ENCODE measurements around the gene THRB.
A peak's percentile ranks its signal among the peaks of the same experiment; 100 is the strongest.
"Not testable (repeated sequence)": the region's sequence is repeated elsewhere in the genome, so short reads cannot be mapped to it uniquely, and the experiment has no call there.

Gene THRB

DNA sequence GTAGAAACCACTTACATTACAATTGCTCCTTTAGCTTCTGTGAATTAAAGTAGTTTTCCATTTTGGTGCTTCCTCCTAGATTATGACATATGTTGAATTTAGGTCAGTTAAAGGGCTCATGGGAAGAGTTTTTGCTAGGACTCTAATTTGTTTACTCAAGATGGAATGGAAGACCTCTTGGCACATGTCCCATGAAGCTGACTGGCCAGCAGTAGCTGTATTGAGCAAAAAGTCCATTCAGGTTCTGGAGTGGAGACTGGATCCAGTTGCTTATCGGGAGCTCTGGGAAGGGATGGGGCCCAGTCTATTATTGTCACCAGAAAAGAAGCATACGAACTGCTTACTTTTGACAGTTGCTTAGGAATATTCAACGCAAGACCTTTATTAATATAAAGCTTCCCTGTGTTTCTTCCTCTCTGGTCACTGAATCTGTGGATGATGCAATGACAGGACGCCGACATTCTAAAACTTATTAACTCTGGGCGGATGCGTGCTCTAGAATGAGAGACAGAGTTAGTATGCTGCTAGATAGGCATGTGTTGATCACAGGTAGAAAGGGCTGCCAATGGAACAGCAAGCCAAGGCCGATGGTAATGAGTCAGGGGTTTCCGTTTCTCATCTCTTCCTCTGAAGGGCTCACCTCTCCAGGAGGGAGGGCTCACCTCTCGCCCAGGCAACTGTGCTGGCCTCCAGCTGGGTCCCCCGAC, 393.8 kb downstream of the THRB start:
- peaks cover 7% of the 10 kb centered on the region; the same call in 1 of the 2 replicates for H3K4me1 ChIP-seq (ENCODE audit: insufficient read depth, low read length)
- no peak overlapping the region for H3K9ac ChIP-seq (ENCODE audit: low read depth, low read length)

DNA sequence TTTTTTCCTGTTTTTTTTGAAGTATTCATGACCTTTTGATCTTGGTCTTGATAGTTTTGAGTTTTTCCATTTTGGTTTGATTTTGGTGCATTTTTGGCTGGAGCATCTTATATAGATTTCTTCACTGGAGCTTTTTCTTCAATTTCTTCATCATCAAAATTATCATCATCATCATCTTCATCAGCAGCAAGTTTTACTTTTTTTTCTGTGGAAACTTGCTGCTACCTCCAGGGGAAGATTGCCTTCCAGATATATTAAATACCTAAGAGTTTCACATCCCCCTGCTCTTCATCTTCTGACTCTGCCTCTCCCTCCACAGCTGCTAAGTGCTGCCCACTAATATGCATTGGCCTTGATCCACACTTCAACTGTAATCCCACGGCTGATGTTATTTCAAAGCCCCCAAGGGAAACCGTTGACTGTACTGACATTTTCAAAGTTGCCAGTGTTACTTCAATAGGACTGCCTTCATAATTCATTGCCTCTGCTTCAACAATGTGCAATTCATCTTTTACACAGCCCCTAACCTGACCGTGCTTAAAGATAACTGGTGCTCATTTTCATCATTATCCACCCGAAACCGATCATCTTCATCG, 397.9 kb downstream of the THRB start:
- no peaks in the 10 kb centered on the region for H3K9me3 ChIP-seq (ENCODE audit: control insufficient read depth, insufficient read depth, low read length)

More for the DNA sequence above, 393.8 kb downstream of the THRB start:
- Histone ChIP-seq H3K9me3 (ENCODE audit: control insufficient read depth, insufficient read depth, low read length) (no peaks in the 10 kb centered on the region), H3K36me3 (ENCODE audit: insufficient read depth, low read length) (no peaks in the 10 kb centered on the region)

DNA sequence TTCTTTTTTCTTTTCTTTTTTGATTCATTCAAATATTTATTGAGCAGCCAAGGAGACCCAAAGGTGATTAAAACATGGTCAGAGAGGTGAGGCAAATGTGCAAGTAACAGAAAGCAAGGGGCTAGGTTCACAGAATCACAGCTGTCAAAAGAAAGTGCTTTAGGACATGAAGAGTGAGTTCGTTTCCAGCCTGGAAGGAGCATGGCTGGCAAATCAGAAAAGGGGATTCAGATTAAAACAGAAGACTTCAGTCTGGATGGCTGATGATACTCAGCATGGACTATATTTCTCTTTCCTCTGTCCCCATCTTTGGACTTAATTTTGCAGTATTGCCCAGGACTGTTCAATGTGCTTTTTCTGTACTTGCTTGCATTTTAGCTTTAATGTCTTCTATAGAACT, 398.4 kb downstream of the THRB start:
- Histone ChIP-seq H3K4me1 (ENCODE audit: insufficient read depth, low read length) (no peaks in the 10 kb centered on the region), H3K9me3 (ENCODE audit: control insufficient read depth, insufficient read depth, low read length) (no peaks in the 10 kb centered on the region), H3K36me3 (ENCODE audit: insufficient read depth, low read length) (no peaks in the 10 kb centered on the region), H3K9ac (ENCODE audit: low read depth, low read length) (no peak overlapping the region)

More for the DNA sequence above, 397.9 kb downstream of the THRB start:
- Histone ChIP-seq H3K4me1 (ENCODE audit: insufficient read depth, low read length) (0 out of 2 replicates have a peak, but pooled peaks cover 1% of the 10 kb centered on the region), H3K9ac (ENCODE audit: low read depth, low read length) (no peak overlapping the region), H3K36me3 (ENCODE audit: insufficient read depth, low read length) (no peaks in the 10 kb centered on the region)

DNA sequence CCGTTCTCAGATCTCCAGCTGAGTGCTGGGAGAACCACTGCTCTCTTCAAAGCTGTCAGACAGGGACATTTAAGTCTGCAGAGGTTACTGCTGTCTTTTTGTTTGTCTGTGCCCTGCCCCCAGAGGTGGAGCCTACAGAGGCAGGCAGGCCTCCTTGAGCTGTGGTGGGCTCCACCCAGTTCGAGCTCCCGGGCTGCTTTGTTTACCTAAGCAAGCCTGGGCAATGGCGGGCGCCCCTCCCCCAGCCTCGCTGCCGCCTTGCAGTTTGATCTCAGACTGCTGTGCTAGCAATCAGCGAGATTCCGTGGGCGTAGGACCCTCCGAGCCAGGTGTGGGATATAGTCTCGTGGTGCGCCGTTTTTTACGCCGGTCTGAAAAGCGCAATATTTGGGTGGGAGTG, 399.8 kb downstream of the THRB start:
- H3K9me3 ChIP-seq (ENCODE audit: control insufficient read depth, insufficient read depth, low read length); H3K4me1 ChIP-seq (ENCODE audit: insufficient read depth, low read length); H3K36me3 ChIP-seq (ENCODE audit: insufficient read depth, low read length): not testable (repeated sequence)
- H3K9ac ChIP-seq (ENCODE audit: low read depth, low read length): peak overlapping the region; percentile 38; the same call in 1 of the 2 replicates

DNA sequence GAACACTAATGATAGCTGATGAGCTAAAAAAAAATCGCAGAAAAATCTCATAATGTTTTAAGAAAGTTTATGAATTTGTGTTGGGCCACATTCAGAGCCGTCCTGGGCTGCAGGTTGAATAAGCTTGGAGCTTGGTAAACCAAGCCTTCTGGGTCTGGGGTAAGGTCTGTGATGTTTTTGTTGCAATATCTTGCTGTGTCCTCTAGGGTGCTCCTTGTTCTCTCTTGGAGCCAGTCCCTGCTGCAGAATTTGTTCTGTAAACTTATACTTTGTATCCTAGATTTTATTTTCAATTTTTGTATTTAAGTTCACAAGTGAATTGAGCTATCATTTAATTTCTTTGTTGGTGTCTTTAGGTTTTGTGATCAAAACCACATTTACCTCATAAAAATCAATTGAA, 405.9 kb downstream of the THRB start:
- Histone ChIP-seq H3K9me3 (ENCODE audit: control insufficient read depth, insufficient read depth, low read length) (no peaks in the 10 kb centered on the region), H3K4me1 (ENCODE audit: insufficient read depth, low read length) (no peaks in the 10 kb centered on the region), H3K36me3 (ENCODE audit: insufficient read depth, low read length) (no peaks in the 10 kb centered on the region), H3K9ac (ENCODE audit: low read depth, low read length) (no peak overlapping the region)

DNA sequence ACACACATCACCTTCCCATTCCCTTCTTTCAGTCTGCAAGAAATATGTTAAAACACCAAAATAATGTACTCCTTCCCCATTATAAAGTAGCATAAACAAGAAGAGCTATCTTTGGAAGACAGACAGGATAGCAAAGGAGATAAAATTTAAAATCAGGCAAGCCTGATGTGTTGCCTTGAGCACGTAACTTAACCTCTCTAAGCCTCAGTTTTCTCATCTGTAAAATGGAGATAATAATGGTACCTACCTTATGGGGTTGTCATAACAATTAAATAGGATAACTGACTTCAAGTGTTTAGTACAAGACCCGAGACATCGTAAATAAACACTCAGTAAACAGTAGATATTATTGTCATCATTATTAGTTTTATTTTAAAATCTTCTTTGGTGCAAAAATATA, 407.2 kb downstream of the THRB start:
- Histone ChIP-seq H3K36me3 (ENCODE audit: insufficient read depth, low read length) (no peaks in the 10 kb centered on the region), H3K9me3 (ENCODE audit: control insufficient read depth, insufficient read depth, low read length) (no peaks in the 10 kb centered on the region), H3K4me1 (ENCODE audit: insufficient read depth, low read length) (no peaks in the 10 kb centered on the region), H3K9ac (ENCODE audit: low read depth, low read length) (no peak overlapping the region)

DNA sequence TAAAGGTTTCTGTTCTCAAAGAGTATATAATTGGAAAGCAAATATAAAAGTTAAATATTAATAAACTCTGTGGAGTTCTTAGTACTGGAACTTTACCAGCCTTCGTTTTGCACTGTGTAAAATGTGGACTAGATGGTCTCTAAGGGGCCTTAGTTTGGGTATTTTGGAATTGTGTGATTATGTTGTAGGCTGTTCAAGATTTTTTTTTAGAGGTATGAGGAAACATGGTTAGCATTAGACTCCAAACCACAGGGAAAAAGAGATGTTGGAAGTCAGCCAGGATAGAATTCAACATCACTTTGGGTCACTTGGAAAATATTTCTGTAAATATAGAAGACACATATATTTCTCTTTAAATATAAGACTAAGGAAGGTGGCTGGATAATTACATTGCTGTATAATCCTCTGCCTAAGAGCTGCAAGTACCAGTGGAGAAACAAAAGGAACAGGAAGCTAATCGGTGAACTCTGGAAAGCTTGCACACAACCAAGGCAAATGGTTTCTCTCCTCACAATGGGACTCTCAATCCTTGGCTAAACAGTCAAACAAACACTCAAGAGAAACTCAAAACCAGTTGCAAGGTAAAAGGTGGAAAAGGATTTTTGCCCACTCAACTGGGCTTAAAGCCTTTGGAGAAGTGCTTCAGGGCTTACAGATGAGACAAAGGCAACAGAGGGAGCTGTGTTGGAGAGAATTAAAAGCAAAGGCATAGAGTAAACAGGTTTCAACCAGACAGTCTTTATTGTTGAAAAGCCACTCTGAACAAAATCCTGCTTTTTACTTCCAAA, 407.8 kb downstream of the THRB start:
- Histone ChIP-seq H3K36me3 (ENCODE audit: insufficient read depth, low read length) (no peaks in the 10 kb centered on the region), H3K4me1 (ENCODE audit: insufficient read depth, low read length) (no peaks in the 10 kb centered on the region), H3K9me3 (ENCODE audit: control insufficient read depth, insufficient read depth, low read length) (no peaks in the 10 kb centered on the region), H3K9ac (ENCODE audit: low read depth, low read length) (no peak overlapping the region)

DNA sequence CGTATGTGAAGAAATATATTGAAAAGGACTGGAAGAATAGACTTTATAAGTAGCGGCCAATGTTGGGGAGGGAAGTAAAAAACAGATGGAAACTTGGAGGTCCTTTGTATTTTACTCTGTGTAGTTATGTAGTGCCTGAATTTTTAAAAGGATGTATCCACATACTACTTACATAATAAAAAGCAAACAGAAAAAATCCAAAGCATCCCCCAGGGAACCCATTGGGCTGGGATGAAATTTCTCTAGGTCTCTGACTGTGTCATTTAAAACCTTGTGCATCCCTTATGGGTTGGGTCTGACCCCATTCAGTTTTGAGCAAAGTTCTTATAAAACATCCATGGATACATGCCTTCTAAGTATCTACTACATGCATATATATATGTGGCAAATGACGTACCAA, 408.4 kb downstream of the THRB start:
- no peaks in the 10 kb centered on the region for H3K36me3 ChIP-seq (ENCODE audit: insufficient read depth, low read length)
- no peaks in the 10 kb centered on the region for H3K9me3 ChIP-seq (ENCODE audit: control insufficient read depth, insufficient read depth, low read length)
- H3K4me1 ChIP-seq (ENCODE audit: insufficient read depth, low read length): no peaks in the 10 kb centered on the region
- H3K9ac ChIP-seq (ENCODE audit: low read depth, low read length): no peak overlapping the region

DNA sequence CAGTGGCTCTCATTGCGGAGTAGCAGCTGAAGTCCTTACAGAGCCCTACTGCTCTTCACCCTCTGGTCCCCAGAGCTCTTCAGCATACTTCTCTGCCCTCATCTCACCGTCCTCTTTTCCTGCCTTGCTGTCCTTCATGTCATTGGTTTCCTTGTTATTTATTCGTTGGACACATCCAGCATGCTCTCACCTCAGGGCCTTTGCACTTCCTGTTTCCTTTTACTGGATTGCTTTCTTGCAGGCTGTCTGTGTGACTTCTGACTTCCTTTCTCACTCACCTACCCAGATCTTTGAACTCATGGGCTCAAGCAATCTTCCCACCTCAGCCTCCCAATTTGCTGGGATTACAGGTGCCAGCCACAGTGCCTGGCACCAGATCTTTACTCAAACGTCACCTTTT, 422.5 kb downstream of the THRB start:
- Histone ChIP-seq H3K9ac (ENCODE audit: low read depth, low read length) (no peak overlapping the region), H3K36me3 (ENCODE audit: insufficient read depth, low read length) (no peaks in the 10 kb centered on the region), H3K4me1 (ENCODE audit: insufficient read depth, low read length) (no peaks in the 10 kb centered on the region)

DNA sequence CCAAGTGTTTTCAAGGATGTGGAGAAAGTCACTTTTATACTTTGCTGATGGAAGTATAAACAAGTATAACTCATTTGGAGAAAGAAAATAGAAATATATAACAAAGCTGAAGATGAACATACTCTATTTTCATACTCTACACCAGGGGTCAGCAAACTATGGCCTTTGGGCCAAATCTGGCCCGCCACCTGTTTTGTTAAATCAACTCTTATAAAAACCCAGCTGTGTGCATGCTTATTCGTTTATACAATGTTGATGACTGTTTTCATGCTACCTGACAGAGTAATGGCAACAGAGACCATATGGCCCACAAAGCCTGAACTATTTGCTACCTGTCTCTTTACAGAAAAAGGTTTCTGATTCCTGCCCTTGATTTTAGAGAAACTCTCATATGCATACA, 425.6 kb downstream of the THRB start:
- H3K36me3 ChIP-seq (ENCODE audit: insufficient read depth, low read length): no peaks in the 10 kb centered on the region
- no peak overlapping the region for H3K9ac ChIP-seq (ENCODE audit: low read depth, low read length)
- H3K4me1 ChIP-seq (ENCODE audit: insufficient read depth, low read length): no peaks in the 10 kb centered on the region
- H3K9me3 ChIP-seq (ENCODE audit: control insufficient read depth, insufficient read depth, low read length): no peaks in the 10 kb centered on the region

More for the DNA sequence above, 422.5 kb downstream of the THRB start:
- no peaks in the 10 kb centered on the region for H3K9me3 ChIP-seq (ENCODE audit: control insufficient read depth, insufficient read depth, low read length)

DNA sequence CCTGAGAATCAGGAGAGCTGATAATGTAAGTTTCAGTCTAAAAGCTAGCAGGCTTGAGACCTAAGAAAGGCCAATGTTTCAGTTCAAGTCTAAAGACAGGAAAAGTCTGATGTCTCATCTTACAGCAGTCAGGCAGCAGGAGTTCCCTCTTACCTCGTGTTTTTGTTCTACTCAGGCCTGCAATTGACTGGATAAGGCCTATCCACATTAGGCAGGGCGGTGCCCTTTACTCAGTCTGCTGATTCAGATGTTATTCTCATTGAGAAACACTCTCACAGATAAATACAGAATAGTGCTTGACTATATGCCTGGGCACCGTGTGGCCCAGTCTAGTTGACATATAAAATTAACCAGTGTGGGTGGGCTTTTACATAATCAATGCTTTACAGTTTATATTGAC, 427.2 kb downstream of the THRB start:
- no peak overlapping the region for H3K9ac ChIP-seq (ENCODE audit: low read depth, low read length)
- H3K36me3 ChIP-seq (ENCODE audit: insufficient read depth, low read length): no peaks in the 10 kb centered on the region
- no peaks in the 10 kb centered on the region for H3K9me3 ChIP-seq (ENCODE audit: control insufficient read depth, insufficient read depth, low read length)
- H3K4me1 ChIP-seq (ENCODE audit: insufficient read depth, low read length): no peaks in the 10 kb centered on the region
